Neural cell (in vitro differentiated cells): ENCODE measurements around the gene DOCK4. TPM values are rescaled to one million over a fixed set of nuclear protein-coding genes. Genes with fewer than 3 reads are reported as not detected.

Experiments used
- H2AFZ ChIP-seq: fragments of 200-600, 300-800 bp; sonication (generic), shearing (Covaris generic); 2 replicates; pipeline ENCODE4 v1.6.0; 2014; ENCODE audit warnings: low read depth, mild to moderate bottlenecking, antibody characterized with exemption, low read length, moderate library complexity
- H3F3A ChIP-seq: fragments of 200-600 bp; shearing (Covaris generic); 2 replicates; pipeline ENCODE4 v1.6.1; 2016; ENCODE audit warnings: mild to moderate bottlenecking, moderate library complexity, mixed read lengths, antibody characterized with exemption, low read length; ENCODE audit not compliant: insufficient read depth, poor library complexity, severe bottlenecking
- H3K27ac ChIP-seq: fragments of 200-600, 300-800 bp; sonication (generic), shearing (Covaris generic); 2 replicates; pipeline ENCODE4 v1.5.1; 2014; ENCODE audit warnings: mild to moderate bottlenecking, low read length, moderate library complexity
- H3K27me3 ChIP-seq: fragments of 300-800, 200-600 bp; sonication (generic), shearing (Covaris generic); 2 replicates; pipeline ENCODE4 v1.6.0; 2014; ENCODE audit warnings: mild to moderate bottlenecking, low read depth, low read length, moderate library complexity; ENCODE audit not compliant: insufficient read depth
- H3K36me3 ChIP-seq: fragments of 300-800, 200-600 bp; sonication (generic), shearing (Covaris generic); 2 replicates; pipeline ENCODE4 v1.5.1; 2014; ENCODE audit warnings: mild to moderate bottlenecking, antibody characterized with exemption, low read length, moderate library complexity; ENCODE audit not compliant: insufficient read depth
- H3K4me2 ChIP-seq: fragments of 300-800, 200-600 bp; sonication (generic), shearing (Covaris generic); 2 replicates; pipeline ENCODE4 v1.6.0; 2014; ENCODE audit warnings: mild to moderate bottlenecking, low read length
- H3K4me3 ChIP-seq: fragments of 300-800, 200-600 bp; sonication (generic), shearing (Covaris generic); 2 replicates; pipeline ENCODE4 v1.5.1; 2014; ENCODE audit warnings: mild to moderate bottlenecking, low read length, moderate library complexity
- H3K79me2 ChIP-seq: fragments of 200-600 bp; shearing (Covaris generic); replicated peaks from 2 replicates; pipeline ENCODE4 v1.6.0; 2014; ENCODE audit warnings: mild to moderate bottlenecking, low read length, moderate library complexity; ENCODE audit not compliant: insufficient read depth
- H3K9ac ChIP-seq: fragments of 300-800, 200-600 bp; sonication (generic), shearing (Covaris generic); 2 replicates; pipeline ENCODE4 v1.6.1; 2016; ENCODE audit warnings: mild to moderate bottlenecking, low read length, mixed read lengths
- H3K9me2 ChIP-seq: fragments of 200-600 bp; shearing (Covaris generic); 2 replicates; pipeline ENCODE4 v1.6.1; 2016; ENCODE audit warnings: mild to moderate bottlenecking, low read length, mixed read lengths; ENCODE audit not compliant: insufficient read depth
- H3K9me3 ChIP-seq: fragments of 200-600, 300-800 bp; sonication (generic), shearing (Covaris generic); 2 replicates; pipeline ENCODE4 v1.6.1; 2016; ENCODE audit warnings: mild to moderate bottlenecking, mixed run types, low read length, moderate library complexity, mixed read lengths
- H4K20me1 ChIP-seq: fragments of 200-600 bp; shearing (Covaris generic); 2 replicates; pipeline ENCODE4 v1.6.1; 2016; ENCODE audit warnings: mild to moderate bottlenecking, mixed run types; ENCODE audit not compliant: insufficient read depth
- CTCF ChIP-seq: fragments of 450-650 bp; IDR thresholded peaks from 2 replicates; pipeline ENCODE4 v1.5.1; 2014; ENCODE audit warnings: antibody characterized with exemption, mild to moderate bottlenecking, moderate library complexity; ENCODE audit not compliant: poor library complexity, severe bottlenecking
- EP300 ChIP-seq: fragments of 450-650 bp; conservative IDR thresholded peaks from 2 replicates; pipeline ENCODE4 v1.6.1; 2014; ENCODE audit warnings: antibody characterized with exemption, mild to moderate bottlenecking, moderate library complexity; ENCODE audit not compliant: poor library complexity, severe bottlenecking
- EZH2 ChIP-seq: fragments of 200-600, 300-800 bp; shearing (Covaris generic), sonication (generic); IDR thresholded peaks from 2 replicates; pipeline ENCODE4 v1.6.1; 2014; ENCODE audit warnings: antibody characterized with exemption, low read length, borderline replicate concordance, mild to moderate bottlenecking; ENCODE audit not compliant: insufficient read depth, poor library complexity, severe bottlenecking
- MXI1 ChIP-seq: fragments of 450-650 bp; conservative IDR thresholded peaks from 2 replicates; pipeline ENCODE4 v1.6.1; 2014; ENCODE audit warnings: antibody characterized with exemption, mild to moderate bottlenecking; ENCODE audit not compliant: poor library complexity, severe bottlenecking
- POLR2AphosphoS5 ChIP-seq: IDR thresholded peaks from 2 replicates; pipeline ENCODE4 v1.6.1; 2012
- RAD21 ChIP-seq: fragments of 450-650 bp; conservative IDR thresholded peaks from 2 replicates; pipeline ENCODE4 v1.6.1; 2014; ENCODE audit warnings: antibody characterized with exemption, mild to moderate bottlenecking, moderate library complexity
- REST ChIP-seq: IDR thresholded peaks from 2 replicates; pipeline ENCODE4 v1.6.1; 2012; ENCODE audit warnings: borderline replicate concordance
- SMC3 ChIP-seq: fragments of 450-650 bp; conservative IDR thresholded peaks from 2 replicates; pipeline ENCODE4 v1.6.1; 2014; ENCODE audit warnings: antibody characterized with exemption, mild to moderate bottlenecking, moderate library complexity; ENCODE audit not compliant: poor library complexity
- TAF1 ChIP-seq: IDR thresholded peaks from 2 replicates; pipeline ENCODE4 v1.6.1; 2012; ENCODE audit warnings: low read depth
- polyA plus RNA-seq: library from polyadenylated mRNA; depleted of rRNA; stranded (reverse); fragments of >200 nt; gene quantifications from 2 replicates; pipeline ENCODE4 v1.2.3, GENCODE V29; 2014

DOCK4 gene
- polyA plus RNA-seq, 1 donor from 2014 or later = 28.1 TPM

GRCh38 chr7:112116894-112117293 lies 89.3 kb downstream of the DOCK4 start:
- H3K9ac ChIP-seq = no peak overlapping the region
- no peaks in the 10 kb centered on the region for H3F3A ChIP-seq
- no peaks in the 10 kb centered on the region for H4K20me1 ChIP-seq
- H3K4me3 ChIP-seq = no peak overlapping the region
- H3K4me2 ChIP-seq = no peak overlapping the region
- TF ChIP-seq EZH2 (no peak), POLR2AphosphoS5 (no peak), RAD21 (no peak)
- H3K36me3 ChIP-seq = no peaks in the 10 kb centered on the region
- H3K27ac ChIP-seq = no peak overlapping the region
- H3K9me3 ChIP-seq = no peaks in the 10 kb centered on the region
- H3K9me2 ChIP-seq = no peaks in the 10 kb centered on the region
- H3K79me2 ChIP-seq = no peaks in the 10 kb centered on the region
- H2AFZ ChIP-seq = no peak overlapping the region
- no peaks in the 10 kb centered on the region for H3K27me3 ChIP-seq

- no peaks in the 10 kb centered on the region for H3F3A ChIP-seq
- no peak overlapping the region for H3K9ac ChIP-seq
- no peaks in the 10 kb centered on the region for H3K27me3 ChIP-seq
- H3K36me3 ChIP-seq = no peaks in the 10 kb centered on the region
- H4K20me1 ChIP-seq = no peaks in the 10 kb centered on the region
- H3K4me3 ChIP-seq = no peak overlapping the region
- no peaks in the 10 kb centered on the region for H3K9me3 ChIP-seq
- no peaks in the 10 kb centered on the region for H3K79me2 ChIP-seq
- no peaks in the 10 kb centered on the region for H3K9me2 ChIP-seq
- no peak overlapping the region for H3K27ac ChIP-seq
- H2AFZ ChIP-seq = no peak overlapping the region
- no peak for TF ChIP-seq EZH2
- TF ChIP-seq TAF1 = no peak
- no peak for TF ChIP-seq MXI1
- TF ChIP-seq POLR2AphosphoS5 = no peak
- TF ChIP-seq REST = no peak
- no peak for TF ChIP-seq SMC3
- no peak for TF ChIP-seq CTCF
- TF ChIP-seq EP300 = no peak
- TF ChIP-seq RAD21 = no peak
- no peak overlapping the region for H3K4me2 ChIP-seq
Observed at GRCh38 chr7:112116358-112116757, 89.8 kb downstream of the DOCK4 start.

- Histone ChIP-seq H3K9ac (no peak overlapping the region), H3K4me2 (no peak overlapping the region), H3K9me3 (no peaks in the 10 kb centered on the region), H3K9me2 (no peaks in the 10 kb centered on the region), H3F3A (no peaks in the 10 kb centered on the region), H3K36me3 (no peaks in the 10 kb centered on the region), H4K20me1 (no peaks in the 10 kb centered on the region), H3K79me2 (no peaks in the 10 kb centered on the region), H2AFZ (no peak overlapping the region), H3K4me3 (no peak overlapping the region), H3K27me3 (no peaks in the 10 kb centered on the region), H3K27ac (no peak overlapping the region)
- TF ChIP-seq SMC3 (no peak), EZH2 (no peak), TAF1 (no peak), CTCF (no peak), RAD21 (no peak), MXI1 (no peak), REST (no peak), EP300 (no peak), POLR2AphosphoS5 (no peak)
Observed at GRCh38 chr7:112115880-112116279, 90.3 kb downstream of the DOCK4 start.
